ENCODE data around the gene TACC3.

Gene TACC3

GRCh38 chr4:1748465-1748995, 27.2 kb downstream of the TACC3 start:
- no peak for DNase-seq

GRCh38 chr4:1749370-1749769, 28.0 kb downstream of the TACC3 start:
- no peak for DNase-seq

GRCh38 chr4:1749826-1750225, 28.5 kb downstream of the TACC3 start:
- DNase-seq: no peak

DNA sequence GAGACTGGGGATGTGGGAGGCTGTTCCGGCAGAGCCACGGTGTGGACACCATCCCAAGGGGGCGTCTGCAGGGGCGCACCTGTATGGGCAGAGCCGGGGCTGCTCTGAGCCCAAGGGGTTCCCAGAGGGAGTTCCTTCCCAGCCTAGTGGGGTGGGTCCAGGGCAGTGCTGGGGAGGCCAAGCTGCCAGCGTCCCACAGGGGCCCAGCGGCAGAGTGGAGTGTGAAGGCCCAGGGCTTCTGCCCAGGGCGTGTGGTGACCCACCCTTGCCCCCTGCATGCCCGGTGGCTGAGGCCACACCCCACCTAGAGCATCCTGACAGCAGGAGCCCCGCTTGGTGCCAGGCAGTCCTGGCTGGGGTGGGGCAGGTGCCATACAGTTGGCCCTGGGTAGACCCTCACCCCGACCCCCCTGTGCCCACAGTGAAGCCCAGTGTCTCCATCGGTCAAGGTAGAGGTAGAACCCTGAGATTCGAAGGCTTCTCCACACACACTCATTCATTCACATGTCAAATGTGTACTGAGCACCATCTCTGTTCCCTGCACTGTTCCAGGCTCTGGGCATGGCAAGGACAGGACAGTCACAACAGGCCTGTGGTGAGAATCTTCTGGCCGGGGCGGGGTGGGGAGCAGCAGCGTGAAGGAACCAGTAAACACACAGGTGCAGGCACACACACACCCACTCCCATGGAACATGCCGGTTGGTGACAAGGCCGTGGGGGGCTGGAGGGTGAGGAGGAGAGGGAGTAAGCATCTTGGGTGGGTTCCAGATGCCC, 29.2 kb downstream of the TACC3 start:
- DNase-seq: no peak

DNA sequence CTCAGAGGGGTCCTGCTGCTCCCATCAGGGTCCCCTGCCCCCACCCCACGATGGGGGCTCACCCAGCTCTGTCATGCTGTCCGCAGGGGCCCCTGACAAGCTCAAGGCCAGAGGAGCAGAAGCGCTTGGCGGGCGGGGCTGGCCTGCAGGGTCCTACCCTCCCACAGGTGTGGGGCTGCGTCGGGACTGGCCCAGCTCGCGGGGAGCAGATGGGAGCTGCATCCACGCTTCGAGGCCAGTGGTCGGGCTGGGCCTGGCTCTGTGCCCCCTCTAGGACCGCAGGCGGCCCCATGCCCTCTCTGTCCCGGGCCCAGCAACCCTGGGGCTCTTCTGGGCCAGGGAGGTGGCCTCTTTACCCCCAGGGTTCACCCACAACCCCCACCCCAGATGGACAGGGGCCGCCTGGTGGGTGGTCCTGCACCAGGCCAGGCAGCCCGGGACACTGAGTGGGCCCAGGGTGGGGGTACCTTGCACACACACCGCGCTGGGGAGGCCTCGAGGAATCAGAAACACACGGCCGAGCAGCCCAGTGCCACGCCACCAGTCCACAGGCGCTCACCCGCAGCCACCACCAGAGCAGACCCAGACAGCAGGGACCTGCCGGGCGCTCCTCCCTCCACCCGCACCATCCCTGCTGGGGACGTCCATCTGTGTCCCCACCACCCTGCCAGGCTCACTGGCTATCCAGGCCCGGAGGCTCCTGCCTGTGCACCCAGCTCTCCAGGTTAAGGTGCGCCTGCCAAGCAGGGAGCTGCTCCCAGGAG, 30.0 kb downstream of the TACC3 start:
- DNase-seq: no peak

- DNase-seq: no peak
These were observed 30.6 kb downstream of the TACC3 start for GRCh38 chr4:1751919-1752283.

GRCh38 chr4:1752284-1753041, 31.1 kb downstream of the TACC3 start:
- DNase-seq: no peak

DNA sequence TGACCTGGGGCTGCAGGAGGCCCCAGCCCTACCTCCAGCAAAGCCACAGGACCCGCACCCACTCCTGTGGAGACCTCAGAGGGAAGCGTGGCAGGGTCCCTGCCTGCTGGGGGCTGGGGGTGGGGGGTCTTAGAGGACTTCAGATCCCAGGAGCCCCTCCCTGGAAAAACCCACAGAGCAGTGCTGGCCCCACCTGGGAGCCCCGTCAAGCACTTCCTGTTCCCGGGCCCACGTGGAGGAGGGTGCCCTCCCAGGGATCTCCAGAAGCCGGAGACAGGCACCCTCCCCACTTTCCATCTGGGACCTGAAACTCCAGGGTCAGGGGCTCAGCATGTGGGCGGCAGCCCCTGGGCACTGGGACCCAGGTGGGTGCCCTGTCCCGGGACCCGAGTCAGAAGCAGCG, 32.0 kb downstream of the TACC3 start:
- no peak for DNase-seq

GRCh38 chr4:1753697-1754311, 32.5 kb downstream of the TACC3 start:
- no peak for DNase-seq

- DNase-seq: no peak
These were observed 33.0 kb downstream of the TACC3 start for GRCh38 chr4:1754336-1754735.

DNA sequence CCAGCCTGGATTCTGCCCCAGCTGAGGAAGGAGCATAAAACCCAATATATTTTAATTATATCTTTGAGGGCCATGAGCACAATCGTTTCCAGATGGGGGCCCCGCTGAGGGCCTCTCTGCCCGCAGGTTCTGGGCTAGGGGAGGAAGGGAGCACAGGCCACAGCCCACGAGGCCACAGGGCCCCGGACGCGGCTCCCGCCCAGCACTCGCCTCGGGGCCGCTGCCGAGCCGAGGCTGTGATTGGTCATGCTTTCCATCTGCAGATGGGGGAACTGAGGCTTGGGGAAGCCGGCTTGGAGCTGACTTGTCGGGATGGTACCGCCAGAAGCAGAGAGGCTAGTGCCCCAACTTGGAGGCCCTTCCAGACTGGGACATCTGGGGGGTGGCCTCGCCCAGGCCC, 34.0 kb downstream of the TACC3 start:
- DNase-seq: no peak

DNA sequence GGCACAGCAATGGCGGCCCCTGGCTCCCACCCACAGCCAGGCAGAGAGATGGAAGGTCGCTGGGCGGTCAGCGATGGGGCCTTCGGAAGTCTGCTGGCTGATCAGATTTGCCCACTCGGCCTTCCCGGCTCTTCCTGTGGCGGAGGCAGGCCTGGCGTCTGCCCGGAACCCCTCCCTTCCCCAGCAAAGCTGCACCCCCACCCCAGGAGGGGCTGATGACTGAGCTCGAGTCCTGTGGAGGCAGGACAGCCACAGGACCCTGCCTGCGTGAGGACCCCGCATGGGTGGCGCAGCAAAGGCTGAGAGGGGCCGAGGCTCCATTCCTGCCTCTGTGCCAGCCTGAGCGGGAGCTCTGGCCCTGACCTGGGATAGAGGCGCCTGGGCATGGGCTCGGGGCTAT, 34.8 kb downstream of the TACC3 start:
- DNase-seq: no peak

GRCh38 chr4:1756893-1757779, 35.8 kb downstream of the TACC3 start:
- no peak for DNase-seq

DNA sequence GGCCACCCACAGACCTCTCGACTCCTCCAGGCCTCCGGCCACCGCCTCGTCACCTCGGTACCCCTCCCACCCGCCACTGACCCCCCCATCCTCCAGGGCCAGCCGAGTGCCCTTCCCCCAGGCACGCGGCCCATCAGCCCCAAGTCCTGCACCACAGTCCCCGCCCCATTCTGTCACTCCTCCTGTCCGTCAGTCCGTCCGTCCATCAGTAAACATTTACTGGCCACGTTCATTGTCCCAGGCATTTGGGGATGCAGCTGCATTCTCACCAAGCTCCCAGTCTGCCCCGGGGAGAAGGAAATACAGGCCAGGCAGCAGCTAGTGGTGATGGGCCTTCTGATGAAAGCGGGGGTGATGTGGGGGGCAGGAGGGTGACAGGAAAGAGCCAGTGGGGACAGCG, 36.5 kb downstream of the TACC3 start:
- DNase-seq: no peak

GRCh38 chr4:1758306-1759121, 37.2 kb downstream of the TACC3 start:
- no peak for DNase-seq

DNA sequence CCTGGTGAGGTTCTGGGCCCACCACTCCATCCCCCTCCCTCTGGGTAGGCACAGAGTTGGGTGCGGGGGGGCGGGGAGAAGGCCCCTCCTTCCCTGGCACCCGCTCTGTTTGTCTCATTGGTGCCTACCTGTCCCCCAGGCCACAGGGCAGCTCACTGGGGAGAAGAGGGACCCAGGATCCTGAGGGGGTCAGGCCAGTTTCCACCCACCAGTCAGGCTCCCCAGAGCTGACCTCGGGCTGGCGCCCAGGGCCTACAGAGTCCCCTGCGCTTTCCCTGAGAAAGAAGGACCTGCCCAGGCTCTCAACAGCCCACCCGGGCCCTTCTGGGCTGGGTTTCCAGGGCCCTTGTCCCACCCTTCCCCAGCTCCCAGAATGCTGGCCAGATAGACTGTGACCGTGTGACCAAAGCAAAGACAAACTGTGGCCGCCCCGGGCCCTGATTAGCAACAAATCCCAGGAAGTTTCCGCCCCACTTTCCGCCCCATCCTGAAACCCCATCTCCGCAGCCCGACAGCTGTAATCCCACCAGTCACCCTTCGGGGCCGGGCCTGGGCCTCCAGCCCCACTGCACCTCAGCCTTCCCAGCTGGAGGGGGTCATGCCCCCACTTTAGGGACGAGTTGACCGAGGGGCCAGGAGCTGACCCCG, 38.0 kb downstream of the TACC3 start:
- DNase-seq: no peak

GRCh38 chr4:1759818-1760223, 38.5 kb downstream of the TACC3 start:
- no peak for DNase-seq

GRCh38 chr4:1760521-1761071, 39.3 kb downstream of the TACC3 start:
- no peak for DNase-seq

DNA sequence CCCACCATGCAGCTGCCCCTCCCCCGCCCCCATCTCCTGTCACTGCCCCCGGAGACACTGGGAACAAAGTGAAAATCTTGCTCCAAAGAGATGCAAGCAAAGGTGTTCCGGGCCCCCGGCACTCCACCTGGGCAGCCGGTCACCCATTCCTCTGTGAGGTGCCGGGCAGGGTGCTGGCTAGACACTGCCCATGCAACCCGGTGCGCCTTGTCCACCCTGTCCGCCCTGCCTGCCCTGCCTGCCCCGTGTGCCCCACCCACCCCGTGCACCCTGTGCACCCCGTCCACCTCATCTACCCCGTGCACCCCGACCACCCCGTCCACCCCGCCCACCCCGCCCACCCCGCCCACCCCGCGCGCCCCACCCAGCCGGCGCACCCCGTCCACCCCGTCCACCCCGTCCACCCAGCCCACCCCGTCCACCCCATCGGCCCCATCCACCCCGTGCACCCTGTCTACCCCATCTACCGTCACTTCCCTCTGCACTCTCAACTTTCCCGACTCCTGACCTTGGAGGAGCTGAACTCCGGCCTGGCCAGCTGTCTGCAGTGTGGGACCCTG, 39.9 kb downstream of the TACC3 start:
- no peak for DNase-seq
